Right ventricle myocardium superior (tissue), 1 donor: ENCODE data around the gene SLC46A1. TPM values are rescaled to one million over a fixed set of nuclear protein-coding genes. Genes with fewer than 3 reads are reported as not detected.

Experiments
- microRNA-seq: library from miRNA; unstranded; fragments of <30 nt; microRNA quantifications from one replicate; pipeline ENCODE4 v1.2.0, GENCODE V29; 2020
- total RNA-seq: library from RNA; stranded (reverse); fragmentation: NEBNext Ultra II Directional; extraction: Animal tissue kit (Norgen Biotek cat#: 25700); gene quantifications from one replicate; pipeline ENCODE4 v1.2.1, GENCODE V29; 2021
- donor health status: DM: no; HTN: yes; CAD: no; lungs with severe emphysema.

SLC46A1 gene
- total RNA-seq, 1 donor from 2014 or later = 6.3 TPM

Small RNAs within 50 kb of the gene (microRNA-seq; reads per million reads assigned to microRNA genes)
- gene MIR4723 = not detected

Other genes with a start within 250 kb of the SLC46A1 start
- gene TMEM97, start 87.0 kb downstream of the SLC46A1 start, total RNA-seq = 2.0 TPM
- 11.2 TPM for gene IFT20, start 70.7 kb downstream of the SLC46A1 start, total RNA-seq
- 33.8 TPM for gene TNFAIP1, start 70.5 kb downstream of the SLC46A1 start, total RNA-seq
- gene POLDIP2, start 48.7 kb downstream of the SLC46A1 start, total RNA-seq = 158 TPM
- gene SEBOX, start 41.0 kb downstream of the SLC46A1 start, total RNA-seq = not detected
- gene VTN, start 35.9 kb downstream of the SLC46A1 start, total RNA-seq = 30.2 TPM
- gene SARM1, start 34.5 kb downstream of the SLC46A1 start, total RNA-seq = 5.0 TPM
- gene SLC13A2, start 67.4 kb upstream of the SLC46A1 start, total RNA-seq = not detected
- not detected for gene FOXN1, start 100.1 kb upstream of the SLC46A1 start, total RNA-seq
- 22.6 TPM for gene UNC119, start 146.4 kb upstream of the SLC46A1 start, total RNA-seq
- 33.4 TPM for gene PIGS, start 165.3 kb upstream of the SLC46A1 start, total RNA-seq
- 353 TPM for gene ALDOC, start 170.7 kb upstream of the SLC46A1 start, total RNA-seq
- gene SPAG5, start 192.8 kb upstream of the SLC46A1 start, total RNA-seq = 1.1 TPM
- gene RSKR, start 208.0 kb upstream of the SLC46A1 start, total RNA-seq = 4.8 TPM
- 69.2 TPM for gene BLTP2, start 238.9 kb upstream of the SLC46A1 start, total RNA-seq